Measurements from ENCODE around the gene CBY3. TPM values are rescaled to one million over a fixed set of nuclear protein-coding genes. Genes with fewer than 3 reads are reported as not detected.
A peak's percentile ranks its signal among the peaks of the same experiment; 100 is the strongest.

The CBY3 gene
- total and polyA plus RNA-seq, 2 of the 13 experiments (the other 11 are each of a cell fraction or from before 2014, with no cell fraction given), result not detected

- TF ChIP-seq ZBTB38 (CRISPR knock-in tag; IDR thresholded peaks at IDR 0.05) (peak; percentile 70), LCORL (IDR thresholded peaks at IDR 0.05) (no peak), LCORL (CRISPR knock-in tag; IDR thresholded peaks at IDR 0.05) (peak; percentile 61; the same call in 1 of the 2 replicates), CBX2 (IDR thresholded peaks at IDR 0.05; ENCODE audit: low read depth, low read length) (no peak), CBX2 (CRISPR knock-in tag; IDR thresholded peaks at IDR 0.05; ENCODE audit: low read depth) (no peak), TFAP4 (IDR thresholded peaks at IDR 0.05; ENCODE audit: borderline replicate concordance, low read depth) (peak; percentile 24; the same call in 1 of the 2 replicates), KAT8 (CRISPR knock-in tag; IDR thresholded peaks at IDR 0.05) (peak; percentile 69), SKI (IDR thresholded peaks at IDR 0.05; ENCODE audit: partially characterized antibody) (peak; percentile 56), ZNF264 (CRISPR knock-in tag; IDR thresholded peaks at IDR 0.05) (0 out of 2 replicates have a peak, but pooled peaks have one; percentile 61), ZNF776 (CRISPR knock-in tag; IDR thresholded peaks at IDR 0.05) (peak; percentile 36; the same call in 1 of the 2 replicates), ATF4 (CRISPR knock-in tag; IDR thresholded peaks at IDR 0.05) (no peak), TCF12 (IDR thresholded peaks at IDR 0.05) (no peak), TCF12 (CRISPR knock-in tag; IDR thresholded peaks at IDR 0.05) (0 out of 2 replicates have a peak, but pooled peaks have one; percentile 56), BCL6 (CRISPR knock-in tag; IDR thresholded peaks at IDR 0.05) (peak; percentile 58), SNRNP70 (IDR thresholded peaks at IDR 0.05; ENCODE audit: low read depth, low read length) (no peak), ZNF570 (CRISPR knock-in tag; IDR thresholded peaks at IDR 0.05; ENCODE audit: borderline replicate concordance) (no peak), RBM39 (IDR thresholded peaks at IDR 0.05; ENCODE audit: low read depth, low read length, poor library complexity, severe bottlenecking) (no peak), ZNF724P (CRISPR knock-in tag; IDR thresholded peaks at IDR 0.05; ENCODE audit: borderline replicate concordance) (peak; percentile 71; the same call in 1 of the 2 replicates), MYNN (CRISPR knock-in tag; IDR thresholded peaks at IDR 0.05; ENCODE audit: low read depth) (no peak), ZNF782 (CRISPR knock-in tag; IDR thresholded peaks at IDR 0.05; ENCODE audit: borderline replicate concordance) (no peak), ZNF614 (CRISPR knock-in tag; IDR thresholded peaks at IDR 0.05; ENCODE audit: borderline replicate concordance) (peak; percentile 72; the same call in 1 of the 2 replicates), ATAD3A (CRISPR knock-in tag; IDR thresholded peaks at IDR 0.05) (no peak), DZIP1 (CRISPR knock-in tag; IDR thresholded peaks at IDR 0.05) (no peak), ATF1 (CRISPR knock-in tag; IDR thresholded peaks at IDR 0.05) (no peak), ZKSCAN1 (IDR thresholded peaks at IDR 0.05; ENCODE audit: low read length) (no peak), MBD4 (IDR thresholded peaks at IDR 0.05; ENCODE audit: borderline replicate concordance, low read length) (no peak), LBX2 (CRISPR knock-in tag; IDR thresholded peaks at IDR 0.05; ENCODE audit: borderline replicate concordance) (no peak)
Measured at GRCh38 chr5:179680014-179680779, 637 bp downstream of the CBY3 start (continued).

Data from HepG2 (cell line).